GM23338 (cell line): ENCODE results near the gene XRN2. TPM values are rescaled to one million over a fixed set of nuclear protein-coding genes. Genes with fewer than 3 reads are reported as not detected.

Experiments
- ATAC-seq: fragments of 200-7000 bp; cut with Tn5 transposase; 3 replicates; pipeline ENCODE4 v1.9.1; 2020
- DNase-seq: peaks from one replicate; pipeline ENCODE4 v3.0.0-alpha.2; 2015; ENCODE audit warnings: low spot score
- H2AFZ ChIP-seq: fragments of 200-600 bp; sonication (generic); 2 replicates; pipeline ENCODE4 v1.8.0; 2016; ENCODE audit warnings: antibody characterized with exemption, mild to moderate bottlenecking, moderate library complexity
- H3F3A ChIP-seq: fragments of 200-600 bp; sonication (generic); replicated peaks from 2 replicates; pipeline ENCODE4 v1.8.0; 2017; ENCODE audit warnings: antibody characterized with exemption, mixed run types, low read depth
- H3K27ac ChIP-seq: fragments of 200-600 bp; sonication (generic); 2 replicates; pipeline ENCODE4 v1.6.1; 2016; ENCODE audit warnings: low read depth
- H3K27me3 ChIP-seq: fragments of 200-600 bp; sonication (generic); 2 replicates; pipeline ENCODE4 v1.8.0; 2016; ENCODE audit warnings: mild to moderate bottlenecking, mixed run types, moderate library complexity; ENCODE audit not compliant: insufficient read depth
- H3K36me3 ChIP-seq: fragments of 200-600 bp; sonication (generic); 2 replicates; pipeline ENCODE4 v1.8.0; 2016; ENCODE audit warnings: mild to moderate bottlenecking; ENCODE audit not compliant: insufficient read depth
- H3K4me1 ChIP-seq: fragments of 200-600 bp; sonication (generic); 2 replicates; pipeline ENCODE4 v1.8.0; 2016; ENCODE audit warnings: mild to moderate bottlenecking, moderate library complexity; ENCODE audit not compliant: insufficient read depth
- H3K4me2 ChIP-seq: fragments of 200-600 bp; sonication (generic); 2 replicates; pipeline ENCODE4 v1.7.1; 2017; ENCODE audit warnings: mixed run types
- H3K4me3 ChIP-seq: fragments of 200-600 bp; sonication (generic); 2 replicates; pipeline ENCODE4 v1.6.1; 2016; ENCODE audit warnings: mixed run types
- H3K79me2 ChIP-seq: fragments of 200-600 bp; sonication (generic); replicated peaks from 2 replicates; pipeline ENCODE4 v1.8.0; 2017; ENCODE audit warnings: mild to moderate bottlenecking; ENCODE audit not compliant: insufficient read depth
- H3K9me2 ChIP-seq: fragments of 200-600 bp; sonication (generic); 2 replicates; pipeline ENCODE4 v1.8.0; 2017; ENCODE audit not compliant: insufficient read depth
- H4K20me1 ChIP-seq: fragments of 200-600 bp; sonication (generic); replicated peaks from 2 replicates; pipeline ENCODE4 v1.8.0; 2017; ENCODE audit warnings: mild to moderate bottlenecking; ENCODE audit not compliant: insufficient read depth
- H3K27ac Mint-ChIP-seq: 2 replicates; pipeline ENCODE4 v1.8.0; 2020; ENCODE audit warnings: inconsistent platforms, mild to moderate bottlenecking, moderate library complexity, mixed read lengths
- H3K27me3 Mint-ChIP-seq: 3 replicates; pipeline ENCODE4 v1.8.0; 2022; ENCODE audit warnings: low read depth, mild to moderate bottlenecking, moderate library complexity, mixed read lengths, inconsistent platforms; ENCODE audit not compliant: insufficient read depth, poor library complexity
- H3K36me3 Mint-ChIP-seq: 3 replicates; pipeline ENCODE4 v1.8.0; 2021; ENCODE audit warnings: low read depth, mild to moderate bottlenecking, inconsistent platforms, moderate library complexity, mixed read lengths
- H3K4me1 Mint-ChIP-seq: 3 replicates; pipeline ENCODE4 v1.8.0; 2020; ENCODE audit warnings: mild to moderate bottlenecking, inconsistent platforms, mixed read lengths
- H3K4me3 Mint-ChIP-seq: 3 replicates; pipeline ENCODE4 v1.8.0; 2021; ENCODE audit warnings: moderate library complexity, mild to moderate bottlenecking, inconsistent platforms, mixed read lengths
- H3K9me3 Mint-ChIP-seq: 3 replicates; pipeline ENCODE4 v1.8.0; 2020; ENCODE audit warnings: moderate library complexity, mild to moderate bottlenecking, inconsistent platforms, mixed read lengths
- CREB1 ChIP-seq: fragments of 250-450 bp; sonication (Bioruptor Pico); IDR thresholded peaks from 2 replicates; pipeline ENCODE4 v1.5.0; 2020; ENCODE audit warnings: low read depth, mild to moderate bottlenecking, moderate library complexity
- CTCF ChIP-seq, 2 experiments: fragments of 200-600 bp in 1 of 2; sonication (generic) in 1 of 2; conservative IDR thresholded peaks; 2 replicates each; pipeline versions ENCODE4 v1.5.1 to v1.6.1; 2016 to 2017; ENCODE audit warnings: antibody characterized with exemption in 2 of 2, low read depth in 2 of 2, mild to moderate bottlenecking in 2 of 2, moderate library complexity in 1 of 2
- EZH2 ChIP-seq: fragments of 200-600 bp; sonication (generic); IDR thresholded peaks from one replicate; pipeline ENCODE4 v1.8.0; 2017; ENCODE audit warnings: antibody characterized with exemption, mild to moderate bottlenecking, low read depth; ENCODE audit not compliant: unreplicated experiment
- EZH2phosphoT487 ChIP-seq: fragments of 200-600 bp; sonication (generic); IDR thresholded peaks from one replicate; pipeline ENCODE4 v1.8.1; 2018; ENCODE audit warnings: antibody characterized with exemption; ENCODE audit not compliant: unreplicated experiment
- JUNB ChIP-seq: IDR thresholded peaks from one replicate; pipeline ENCODE4 v1.6.1; 2016; ENCODE audit warnings: antibody characterized with exemption; ENCODE audit not compliant: unreplicated experiment
- NANOG ChIP-seq: IDR thresholded peaks from 2 replicates; pipeline ENCODE4 v1.6.1; 2016; ENCODE audit warnings: antibody characterized with exemption, borderline replicate concordance
- POLR2AphosphoS5 ChIP-seq: IDR thresholded peaks from 2 replicates; pipeline ENCODE4 v1.6.1; 2016; ENCODE audit warnings: antibody characterized with exemption, low read depth
- REST ChIP-seq: IDR thresholded peaks from one replicate; pipeline ENCODE4 v1.6.1; 2018; ENCODE audit warnings: antibody characterized with exemption; ENCODE audit not compliant: unreplicated experiment
- STAT1 ChIP-seq: IDR thresholded peaks from one replicate; pipeline ENCODE4 v1.6.1; 2016; ENCODE audit warnings: antibody characterized with exemption; ENCODE audit not compliant: unreplicated experiment
- ZNF114 ChIP-seq: fragments of 250-450 bp; sonication (Bioruptor Pico); IDR thresholded peaks from 2 replicates; pipeline ENCODE4 v1.5.0; 2020; ENCODE audit warnings: mild to moderate bottlenecking, moderate library complexity
- ZNF331 ChIP-seq: fragments of 250-450 bp; sonication (Bioruptor Pico); IDR thresholded peaks from 2 replicates; pipeline ENCODE4 v1.5.0; 2020; ENCODE audit warnings: low read depth, mild to moderate bottlenecking, moderate library complexity
- polyA plus RNA-seq: library from polyadenylated mRNA; unstranded; fragments of >200 nt; fragmentation: Nextera tagmentation; extraction: Ambion mirVana; gene quantifications from 2 replicates; pipeline ENCODE4 v1.2.1, GENCODE V29; 2016
- total RNA-seq: library from RNA; depleted of rRNA; stranded (reverse); fragments of >200 nt; shearing (Covaris generic); gene quantifications from 2 replicates; pipeline ENCODE4 v1.2.3, GENCODE V29; 2014
- TF ChIP-seq, protein P1 (sequence below): IDR thresholded peaks from 2 replicates; pipeline ENCODE4 v1.6.1; 2016; ENCODE audit warnings: antibody characterized with exemption

Gene XRN2
- total and polyA plus RNA-seq, 2 experiments from 2014 or later = 113 to 150 TPM

- TF ChIP-seq, protein P1, sequence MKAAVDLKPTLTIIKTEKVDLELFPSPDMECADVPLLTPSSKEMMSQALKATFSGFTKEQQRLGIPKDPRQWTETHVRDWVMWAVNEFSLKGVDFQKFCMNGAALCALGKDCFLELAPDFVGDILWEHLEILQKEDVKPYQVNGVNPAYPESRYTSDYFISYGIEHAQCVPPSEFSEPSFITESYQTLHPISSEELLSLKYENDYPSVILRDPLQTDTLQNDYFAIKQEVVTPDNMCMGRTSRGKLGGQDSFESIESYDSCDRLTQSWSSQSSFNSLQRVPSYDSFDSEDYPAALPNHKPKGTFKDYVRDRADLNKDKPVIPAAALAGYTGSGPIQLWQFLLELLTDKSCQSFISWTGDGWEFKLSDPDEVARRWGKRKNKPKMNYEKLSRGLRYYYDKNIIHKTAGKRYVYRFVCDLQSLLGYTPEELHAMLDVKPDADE = no peak
- TF ChIP-seq NANOG (no peak), JUNB (no peak), CTCF (conservative IDR thresholded peaks at IDR 0.05; ENCODE audit: low read depth in 2 of 2) (no peak), POLR2AphosphoS5 (no peak)
Observed at GRCh38 chr20:21394551-21394950, 91.4 kb downstream of the XRN2 start (continued).

- peaks cover 23% of the 10 kb centered on the region for H3K4me1 Mint-ChIP-seq
- H4K20me1 ChIP-seq = peaks cover 16% of the 10 kb centered on the region
- peaks cover 4% of the 10 kb centered on the region; the same call in 1 of the 3 replicates for H3K36me3 Mint-ChIP-seq
- H3K79me2 ChIP-seq = no peaks in the 10 kb centered on the region
- peaks cover 48% of the 10 kb centered on the region for H3K4me1 ChIP-seq
- 0 out of 2 replicates have a peak, but pooled peaks cover 4% of the 10 kb centered on the region for H3F3A ChIP-seq
- peak overlapping the region; percentile 67 for H3K4me3 Mint-ChIP-seq
- no peaks in the 10 kb centered on the region for H3K36me3 ChIP-seq
- ATAC-seq = no peak
- H3K27me3 Mint-ChIP-seq = peaks cover 77% of the 10 kb centered on the region
- H3K4me3 ChIP-seq = peak overlapping the region; percentile 44
- peaks cover 100% of the 10 kb centered on the region for H3K27me3 ChIP-seq
- H3K27ac ChIP-seq = no peak overlapping the region
- H3K4me2 ChIP-seq = peak overlapping the region; percentile 69
- no peak overlapping the region for H3K27ac Mint-ChIP-seq
- peaks cover 9% of the 10 kb centered on the region for H3K9me3 Mint-ChIP-seq
- no peaks in the 10 kb centered on the region for H3K9me2 ChIP-seq
- H2AFZ ChIP-seq = no peak overlapping the region; the same call in 1 of the 2 replicates
- DNase-seq = no peak
- TF ChIP-seq STAT1 = no peak
- TF ChIP-seq CREB1 (CRISPR knock-in tag) = no peak
- TF ChIP-seq EZH2phosphoT487 = no peak
- TF ChIP-seq ZNF114 (CRISPR knock-in tag) = no peak
- TF ChIP-seq CTCF (conservative IDR thresholded peaks at IDR 0.05; ENCODE audit: low read depth in 2 of 2) = no peak
- TF ChIP-seq NANOG = no peak
- no peak for TF ChIP-seq REST
- TF ChIP-seq POLR2AphosphoS5 = no peak
- TF ChIP-seq EZH2 = no peak
- no peak for TF ChIP-seq ZNF331 (CRISPR knock-in tag)
- no peak for TF ChIP-seq JUNB
Observed at GRCh38 chr20:21395051-21395665, 92.0 kb downstream of the XRN2 start.
